SU-DHL-6 (cell line): ENCODE results near the gene INTS6.

Source experiments
- CTCF ChIP-seq: fragments of 200-600 bp; sonication (generic); IDR thresholded peaks from one replicate; pipeline ENCODE4 v1.5.1; 2017; ENCODE audit warnings: antibody characterized with exemption, mild to moderate bottlenecking, low read length, moderate library complexity; ENCODE audit not compliant: insufficient read depth, poor library complexity, severe bottlenecking
- EZH2phosphoT487 ChIP-seq: fragments of 200-600 bp; sonication (generic), shearing (Covaris generic); conservative IDR thresholded peaks from 2 replicates; pipeline ENCODE4 v1.6.1; 2018; ENCODE audit warnings: mild to moderate bottlenecking, antibody characterized with exemption, low read length, moderate library complexity, mixed read lengths

DNA sequence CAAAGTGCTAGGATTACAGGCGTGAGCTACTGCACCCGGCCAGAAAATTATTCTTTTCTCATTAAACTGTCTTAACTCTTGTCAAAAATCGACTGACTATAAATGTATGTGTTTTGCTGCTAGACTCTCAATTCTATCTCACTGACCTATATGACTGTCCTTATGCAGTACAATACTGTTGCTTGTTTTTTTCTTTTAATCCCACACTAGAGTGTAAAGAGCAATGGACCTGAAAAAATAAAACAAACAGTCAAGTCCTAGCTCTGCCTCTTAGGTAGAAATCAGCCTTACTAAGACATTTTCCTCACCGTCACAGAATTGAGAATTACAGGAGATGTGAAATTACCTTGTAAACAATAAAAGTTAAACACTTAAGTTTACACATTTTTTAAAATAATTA lies 35.1 kb downstream of the INTS6 start:
- TF ChIP-seq CTCF (no peak), EZH2phosphoT487 (no peak)
